Measurements from ENCODE around the gene PIK3CG.

DNA sequence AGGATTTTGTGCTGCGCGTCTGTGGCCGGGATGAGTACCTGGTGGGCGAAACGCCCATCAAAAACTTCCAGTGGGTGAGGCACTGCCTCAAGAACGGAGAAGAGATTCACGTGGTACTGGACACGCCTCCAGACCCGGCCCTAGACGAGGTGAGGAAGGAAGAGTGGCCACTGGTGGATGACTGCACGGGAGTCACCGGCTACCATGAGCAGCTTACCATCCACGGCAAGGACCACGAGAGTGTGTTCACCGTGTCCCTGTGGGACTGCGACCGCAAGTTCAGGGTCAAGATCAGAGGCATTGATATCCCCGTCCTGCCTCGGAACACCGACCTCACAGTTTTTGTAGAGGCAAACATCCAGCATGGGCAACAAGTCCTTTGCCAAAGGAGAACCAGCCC lies 3.3 kb downstream of the PIK3CG start:
- no peak for TF ChIP-seq CTCF (IDR thresholded peaks at IDR 0.05; ENCODE audit: insufficient read depth, low read length, poor library complexity, severe bottlenecking)
- no peak for TF ChIP-seq EZH2phosphoT487 (conservative IDR thresholded peaks at IDR 0.05; ENCODE audit: low read length)
